A549 treated with RU486 at 1 μM for 4 hours (cell line): ENCODE results near the gene STEAP4. TPM values are rescaled to one million over a fixed set of nuclear protein-coding genes. Genes with fewer than 3 reads are reported as not detected.

Source experiments
- total RNA-seq: library from RNA; stranded (reverse); fragments of 200-300 nt; extraction: Qiagen RNA extraction; gene quantifications from 5 replicates; pipeline ENCODE4 v1.2.3, GENCODE V29; 2022; ENCODE audit warnings: low read depth

Gene STEAP4
- 0.03 TPM in 1 of 5 replicates, not detected in the others for total RNA-seq

GRCh38 chr7:88306590-88307048, at the start of gene STEAP4:
TSS of gene STEAP4 (minus strand) at chr7:88306894. CDS start at chr7:88284269, 22,625 bp downstream.

Other genes with a start within 250 kb of the STEAP4 start
- gene SRI, start 86.9 kb downstream of the STEAP4 start, total RNA-seq, result 119 to 160 TPM (median 148 TPM) in 5 replicates